GM18517 (cell line): Measurements from ENCODE around the gene TNFSF13B.
A peak's percentile ranks its signal among the peaks of the same experiment; 100 is the strongest.
"Not testable (repeated sequence)": the region's sequence is repeated elsewhere in the genome, so short reads cannot be mapped to it uniquely, and the experiment has no call there.

Experiments used
- ATAC-seq: cut with Tn5 transposase; IDR thresholded peaks from one replicate; pipeline ENCODE4 v1.9.1; 2021; ENCODE audit warnings: mild to moderate bottlenecking, moderate library complexity; ENCODE audit not compliant: unreplicated experiment

Gene TNFSF13B, protein sequence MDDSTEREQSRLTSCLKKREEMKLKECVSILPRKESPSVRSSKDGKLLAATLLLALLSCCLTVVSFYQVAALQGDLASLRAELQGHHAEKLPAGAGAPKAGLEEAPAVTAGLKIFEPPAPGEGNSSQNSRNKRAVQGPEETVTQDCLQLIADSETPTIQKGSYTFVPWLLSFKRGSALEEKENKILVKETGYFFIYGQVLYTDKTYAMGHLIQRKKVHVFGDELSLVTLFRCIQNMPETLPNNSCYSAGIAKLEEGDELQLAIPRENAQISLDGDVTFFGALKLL

DNA sequence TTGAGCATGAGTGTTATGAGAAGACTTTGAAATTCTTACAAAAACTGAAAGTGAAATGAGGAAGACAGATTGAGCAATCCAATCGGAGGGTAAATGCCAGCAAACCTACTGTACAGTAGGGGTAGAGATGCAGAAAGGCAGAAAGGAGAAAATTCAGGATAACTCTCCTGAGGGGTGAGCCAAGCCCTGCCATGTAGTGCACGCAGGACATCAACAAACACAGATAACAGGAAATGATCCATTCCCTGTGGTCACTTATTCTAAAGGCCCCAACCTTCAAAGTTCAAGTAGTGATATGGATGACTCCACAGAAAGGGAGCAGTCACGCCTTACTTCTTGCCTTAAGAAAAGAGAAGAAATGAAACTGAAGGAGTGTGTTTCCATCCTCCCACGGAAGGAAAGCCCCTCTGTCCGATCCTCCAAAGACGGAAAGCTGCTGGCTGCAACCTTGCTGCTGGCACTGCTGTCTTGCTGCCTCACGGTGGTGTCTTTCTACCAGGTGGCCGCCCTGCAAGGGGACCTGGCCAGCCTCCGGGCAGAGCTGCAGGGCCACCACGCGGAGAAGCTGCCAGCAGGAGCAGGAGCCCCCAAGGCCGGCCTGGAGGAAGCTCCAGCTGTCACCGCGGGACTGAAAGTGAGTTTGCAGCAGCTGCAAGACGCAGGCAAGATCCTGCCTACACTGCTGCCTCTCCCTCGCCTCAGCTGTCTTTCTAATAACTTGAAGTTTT, at the start of gene TNFSF13B:
TSS of gene TNFSF13B (plus strand) at position 118 of the 728 bp plus-strand sequence. CDS start at position 296, 178 bp downstream.
- ATAC-seq = peak; percentile 68

DNA sequence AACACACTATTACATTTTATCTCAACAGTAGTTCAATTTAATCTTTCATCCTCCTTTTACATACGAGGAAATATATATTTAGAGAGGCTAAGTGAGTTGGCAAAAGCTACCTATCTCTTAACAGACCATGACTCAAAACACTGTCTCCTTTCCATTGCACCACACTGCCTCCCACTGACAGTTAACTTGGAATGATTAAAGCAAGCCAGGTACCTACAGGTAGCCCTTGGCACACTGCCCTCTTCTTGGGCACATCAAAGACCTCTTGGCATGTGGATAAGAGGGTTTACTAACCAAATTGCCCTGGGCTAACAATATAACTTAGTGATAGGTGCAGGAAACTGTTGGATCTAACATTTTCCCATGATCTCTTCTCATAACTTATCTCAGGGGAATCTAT, 49.5 kb upstream of the TNFSF13B start:
- ATAC-seq = no peak

DNA sequence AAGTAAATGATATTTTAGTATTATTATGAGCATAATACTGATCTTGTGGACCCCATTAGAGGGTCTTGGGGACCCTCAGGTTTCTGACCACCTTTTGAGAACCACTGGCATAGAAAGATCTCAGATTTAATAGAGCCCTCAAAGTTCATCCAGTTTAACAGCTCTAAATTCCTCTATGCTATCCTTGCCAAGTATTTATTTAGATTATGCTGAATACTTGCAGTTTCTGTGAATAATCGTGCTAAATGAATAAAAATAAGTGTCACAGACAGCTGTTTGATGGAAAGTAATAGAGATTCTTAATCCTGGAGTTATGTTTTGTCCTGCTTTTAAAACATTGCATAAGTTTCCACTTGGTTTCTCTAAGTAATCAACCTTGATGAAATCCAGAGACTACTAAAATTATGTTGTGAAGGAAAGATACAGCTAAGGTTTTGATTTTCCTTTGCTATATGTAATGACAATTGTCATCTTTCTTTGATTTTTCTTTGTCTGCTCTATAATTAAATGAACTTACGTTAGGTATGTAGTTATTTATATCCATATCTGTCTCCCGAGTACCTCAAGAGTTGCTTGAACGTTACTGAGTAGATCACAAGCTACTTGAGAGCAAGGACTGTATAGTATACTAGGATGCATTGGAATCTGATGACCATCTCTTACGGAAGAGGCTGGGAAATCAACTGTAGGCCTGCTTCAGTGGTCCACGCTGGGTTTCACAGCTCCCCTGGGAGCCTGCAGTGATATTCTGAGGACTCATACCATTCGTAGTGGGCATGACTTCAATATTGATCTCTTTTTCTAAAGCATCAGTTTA, 45.6 kb upstream of the TNFSF13B start:
- ATAC-seq = no peak

DNA sequence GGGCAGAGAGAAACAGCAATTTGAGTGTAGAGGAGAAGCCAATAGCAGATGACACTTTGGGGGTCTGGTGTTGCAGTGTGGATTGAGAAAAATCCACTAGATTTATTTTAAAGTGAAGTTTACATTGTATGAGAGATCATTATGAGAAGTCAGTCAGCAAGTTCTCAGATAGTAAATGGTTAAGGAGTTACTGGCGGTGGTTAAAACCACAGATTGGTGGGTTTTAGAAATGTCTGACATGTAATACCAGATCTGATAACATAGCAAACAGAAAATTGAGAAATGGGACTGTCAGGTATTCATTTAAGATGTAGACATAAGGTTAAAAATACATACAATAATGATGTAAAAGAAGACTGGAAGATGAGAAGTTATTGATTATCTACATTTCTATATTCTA, 44.1 kb upstream of the TNFSF13B start:
- no peak for ATAC-seq

DNA sequence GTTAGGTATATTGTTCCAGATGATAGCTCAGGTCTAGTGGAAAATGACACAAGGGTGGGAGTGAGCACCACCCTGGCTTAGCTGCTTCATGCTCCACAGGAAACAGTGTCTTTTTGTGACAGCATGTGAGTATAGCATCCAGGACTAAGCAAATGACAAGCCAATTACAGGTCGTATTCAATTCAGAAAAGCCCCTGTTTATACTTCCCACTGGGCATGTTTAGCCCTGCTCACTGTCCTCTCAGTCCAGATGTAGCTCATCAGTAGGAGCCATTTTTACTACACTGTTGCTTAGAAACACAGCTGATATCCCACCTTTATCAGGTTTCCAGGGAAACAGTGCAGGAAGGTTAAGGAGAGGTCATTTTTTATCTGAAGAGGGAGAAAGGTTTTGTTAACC, 43.3 kb upstream of the TNFSF13B start:
- no peak for ATAC-seq

DNA sequence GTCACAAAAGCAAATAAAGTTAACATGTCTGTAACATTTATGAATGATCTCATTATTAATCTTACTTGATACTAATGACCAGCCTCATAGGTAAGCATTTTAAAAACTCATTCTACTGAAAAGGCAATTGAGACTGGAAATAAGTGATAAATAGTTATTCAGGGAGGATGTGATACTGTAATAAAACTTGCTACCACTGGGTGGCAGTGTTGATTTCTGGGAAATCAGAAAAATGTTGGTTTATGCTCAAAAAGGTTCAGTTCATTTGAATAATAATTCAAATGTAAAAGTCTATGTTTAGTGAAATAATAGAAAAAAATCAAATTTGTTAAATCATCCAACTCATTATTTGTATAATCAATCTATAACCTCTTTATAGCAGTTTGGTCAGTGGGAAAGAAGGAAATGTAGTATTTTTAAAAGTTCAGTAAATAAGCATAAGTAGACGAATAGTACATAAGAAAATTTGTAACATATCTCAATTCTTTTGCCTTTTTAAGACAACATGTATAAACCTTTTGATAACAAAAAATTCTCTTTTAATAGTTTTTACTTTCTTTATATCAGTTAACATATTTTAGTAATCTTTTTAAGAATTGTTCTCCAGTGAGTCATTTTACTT, 41.8 kb upstream of the TNFSF13B start:
- ATAC-seq = peak; percentile 53

DNA sequence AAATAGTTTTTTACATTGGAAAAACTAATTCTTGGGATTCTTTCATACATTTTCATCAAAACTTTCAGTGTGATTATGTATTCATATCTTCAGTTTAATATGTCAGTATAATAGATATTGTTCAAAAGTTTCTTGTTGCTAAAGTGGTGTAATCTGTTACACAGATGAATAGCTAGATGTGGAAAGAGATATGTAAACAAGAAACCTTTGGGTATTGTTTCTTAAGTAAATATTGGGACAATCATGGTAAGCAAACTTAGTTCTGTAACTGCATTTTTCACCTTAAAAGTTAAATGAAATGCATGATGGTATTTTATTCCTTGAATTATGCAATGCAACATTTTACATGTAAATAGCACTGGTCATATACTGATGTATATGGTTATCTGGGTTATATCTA, 39.1 kb upstream of the TNFSF13B start:
- ATAC-seq = no peak

DNA sequence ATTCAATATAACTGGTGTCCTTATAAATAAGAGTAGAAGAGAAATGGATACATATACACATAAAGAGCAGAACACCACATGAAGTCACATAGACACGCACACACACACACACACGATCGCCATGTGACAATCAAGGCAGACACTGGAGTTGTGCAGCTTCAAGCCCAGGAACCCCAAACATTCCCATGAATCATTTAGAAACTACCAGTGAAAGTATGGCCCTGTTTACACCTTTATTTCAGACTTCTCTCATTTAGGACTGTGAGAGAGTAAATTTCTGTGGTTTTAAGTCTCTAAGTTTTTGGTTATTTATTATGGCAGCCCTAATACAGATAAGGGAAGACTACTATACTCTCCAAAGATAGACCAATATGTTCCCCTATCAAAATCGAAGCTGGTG, 20.4 kb upstream of the TNFSF13B start:
- no peak for ATAC-seq

DNA sequence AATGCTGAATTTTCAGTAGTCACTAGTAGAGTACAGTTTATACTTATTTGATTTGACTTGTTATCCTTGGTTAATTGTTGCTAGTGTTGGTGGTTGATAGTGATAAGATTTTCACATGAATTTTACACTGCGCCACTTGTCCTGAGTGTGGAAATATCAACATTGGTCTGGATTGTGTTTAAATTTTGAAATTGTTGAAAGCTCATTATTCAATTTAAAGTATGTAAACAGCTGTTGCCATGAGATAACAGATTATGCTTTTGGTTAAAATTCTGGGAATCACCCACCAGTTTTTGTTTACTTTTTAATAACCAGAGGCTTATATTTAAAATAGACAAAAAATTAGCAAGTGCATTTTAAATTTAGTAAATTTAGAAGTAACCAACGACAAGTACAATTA, 12.3 kb upstream of the TNFSF13B start:
- no peak for ATAC-seq

DNA sequence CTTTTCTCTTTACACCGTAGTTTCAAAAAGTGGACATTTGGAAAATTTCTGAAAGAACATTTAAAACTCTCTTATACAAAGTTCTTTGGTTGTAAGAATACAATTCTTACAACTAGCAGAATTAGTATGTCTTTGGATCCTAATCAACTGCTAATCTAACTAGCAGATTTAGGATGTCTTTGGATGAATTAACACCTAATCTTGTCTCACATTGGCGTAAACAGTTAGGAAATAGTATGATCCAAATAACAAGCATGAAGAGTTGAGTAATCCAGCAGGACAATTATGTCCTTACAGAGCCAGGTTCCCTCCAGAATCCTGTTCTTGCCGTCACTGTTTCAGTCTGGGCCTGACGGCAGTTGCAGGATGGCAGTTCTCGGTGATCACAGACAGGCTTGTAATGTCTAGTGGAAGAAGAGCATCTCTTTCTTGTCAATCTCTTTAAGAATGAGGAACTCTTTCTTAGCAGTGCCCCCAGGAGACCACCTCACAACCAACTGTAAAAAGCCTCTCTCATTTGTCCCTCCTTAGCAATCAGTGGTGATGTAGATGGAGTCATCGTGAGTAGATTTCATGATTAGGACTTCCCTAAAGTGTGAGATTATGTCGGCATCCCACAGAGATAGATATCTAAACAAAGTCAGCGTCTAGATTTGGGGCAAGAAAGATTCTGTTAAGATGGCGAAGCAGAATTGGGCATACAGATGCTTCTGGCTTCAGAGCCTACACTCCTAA, 5.7 kb upstream of the TNFSF13B start:
- ATAC-seq = no peak

DNA sequence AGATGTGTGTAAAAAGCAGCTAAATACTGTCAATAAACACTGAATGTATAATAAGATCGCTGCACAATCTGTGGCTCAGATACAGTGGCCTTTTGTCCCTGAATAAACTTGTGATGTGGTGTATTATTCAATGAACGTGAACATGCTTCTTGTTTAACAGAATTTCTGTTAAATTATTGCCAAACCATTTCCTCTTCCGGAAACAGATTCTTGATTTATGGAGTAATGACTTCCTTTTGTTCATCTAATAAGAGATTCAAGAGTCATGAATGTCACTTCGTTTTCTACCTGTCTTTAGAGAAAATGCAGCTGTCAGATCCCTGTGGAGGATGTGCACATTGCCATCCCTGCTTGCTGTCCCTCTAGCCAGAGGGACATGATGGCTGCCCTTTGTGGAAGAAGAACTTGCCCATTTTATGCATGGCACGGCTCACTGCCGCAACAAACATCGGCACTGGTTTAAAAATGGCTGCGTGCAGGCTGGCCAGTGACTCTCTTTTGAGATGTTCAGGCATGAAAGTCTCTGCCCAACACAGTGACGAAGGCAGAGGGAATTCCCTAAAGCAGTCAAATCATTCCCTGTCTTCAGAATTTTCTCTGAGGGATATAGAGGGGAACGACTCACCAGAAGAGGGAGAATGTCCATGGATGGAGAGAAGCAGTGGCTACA, 3.1 kb upstream of the TNFSF13B start:
- no peak for ATAC-seq

DNA sequence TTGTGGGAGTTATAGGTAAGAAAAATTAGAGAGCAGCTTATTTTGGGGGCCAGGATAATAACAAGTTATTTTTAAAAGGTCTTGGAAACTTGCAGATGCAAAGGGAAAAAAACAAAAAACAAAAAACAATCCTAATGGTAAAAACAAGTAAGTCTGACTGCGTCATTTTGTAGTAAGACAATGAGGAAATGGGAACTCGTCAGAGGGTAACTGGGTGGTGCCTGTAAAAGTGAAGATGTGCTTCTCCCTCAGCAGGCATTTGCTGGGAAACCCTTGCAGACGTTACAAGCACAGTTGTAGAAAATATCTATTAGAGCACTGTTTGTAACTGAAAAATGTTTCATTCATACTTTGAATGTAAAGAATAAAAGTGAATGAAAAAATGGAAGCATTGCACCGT, 2.2 kb upstream of the TNFSF13B start:
- ATAC-seq = no peak

DNA sequence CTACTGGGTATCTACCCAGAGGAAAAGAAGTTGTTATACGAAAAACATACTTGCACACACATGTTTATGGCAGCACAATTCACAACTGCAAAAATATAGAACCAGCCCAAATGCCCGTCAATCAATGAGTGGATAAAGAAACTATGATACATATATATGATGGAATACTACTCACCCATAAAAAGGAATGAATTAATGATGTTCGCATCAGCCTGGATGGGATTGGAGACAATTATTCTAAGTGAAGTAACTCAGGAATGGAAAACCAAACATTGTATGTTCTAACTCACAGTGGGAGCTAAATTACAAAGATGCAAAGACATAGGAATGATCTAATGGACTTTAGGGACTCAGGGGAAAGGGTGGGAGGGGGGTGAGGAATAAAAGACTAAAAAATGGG, 1.7 kb upstream of the TNFSF13B start:
- ATAC-seq = not testable (repeated sequence)

DNA sequence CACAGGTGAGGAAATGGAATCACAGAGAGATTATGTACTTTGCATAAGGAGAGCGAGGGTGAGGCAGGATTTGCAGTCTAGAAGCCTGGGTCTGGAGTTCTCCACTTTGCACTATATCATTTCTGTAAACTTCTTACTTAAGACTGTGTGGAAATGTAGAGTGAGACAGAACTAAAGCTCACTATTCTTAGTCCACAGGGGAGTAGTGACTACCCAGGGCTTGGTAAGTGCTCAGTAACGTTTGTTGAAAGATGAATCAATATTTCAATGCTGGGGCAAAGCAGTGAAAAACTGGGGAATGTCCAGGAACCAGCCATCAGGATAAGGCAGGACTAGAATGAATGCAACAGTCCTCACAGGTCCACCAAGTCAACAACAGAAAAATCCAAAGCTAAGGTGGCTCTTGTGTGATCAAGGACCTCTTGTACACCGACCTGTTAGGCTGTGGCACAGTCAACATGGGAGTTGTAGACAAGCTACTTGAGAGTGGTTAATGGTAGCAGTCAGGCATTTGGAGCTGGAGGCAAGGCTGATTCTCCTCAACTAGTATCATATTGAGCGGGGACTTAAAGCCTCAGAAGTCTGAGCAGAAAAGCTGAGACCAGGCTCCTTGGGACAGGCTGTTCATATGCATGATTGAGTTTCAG, 929 bp upstream of the TNFSF13B start:
- ATAC-seq = no peak

DNA sequence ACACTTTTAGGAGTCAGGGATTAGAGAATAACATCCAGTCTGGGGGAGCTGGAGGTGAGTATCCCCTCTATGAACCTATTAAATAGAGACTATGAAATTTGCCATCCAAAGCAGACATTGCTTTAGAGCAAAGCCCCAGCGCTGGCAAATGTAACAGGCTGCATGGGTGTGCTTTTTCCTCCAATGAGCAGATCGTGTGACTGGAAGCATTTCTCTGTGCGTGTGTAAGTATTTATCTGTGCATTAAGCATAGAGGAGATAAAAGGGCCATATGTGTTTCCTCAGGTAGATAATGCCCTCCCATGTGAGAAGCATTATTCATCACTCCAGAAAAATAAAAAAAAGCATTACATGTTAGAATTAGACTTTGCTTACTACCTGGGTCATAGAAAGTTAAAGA, 924 bp downstream of the TNFSF13B start:
- peak; percentile 15 for ATAC-seq

DNA sequence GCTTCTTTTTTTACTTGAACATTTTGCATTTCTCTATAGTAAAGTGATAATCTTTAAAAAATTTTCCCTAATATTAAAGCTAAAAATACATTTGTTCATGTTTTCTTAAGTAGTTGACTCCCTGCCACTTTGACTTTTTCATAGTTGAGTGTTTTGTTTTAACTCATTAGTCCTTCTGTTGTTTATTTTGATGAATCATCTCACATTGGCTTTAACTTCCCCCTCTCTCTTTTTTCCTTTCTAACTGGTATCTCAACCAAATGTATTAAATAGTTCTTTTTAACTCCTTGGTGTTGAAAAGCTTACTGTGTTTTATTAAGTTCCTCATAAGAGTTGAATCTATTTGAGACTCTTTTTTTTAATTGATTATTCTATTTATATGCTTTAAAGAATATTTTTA, 2.8 kb downstream of the TNFSF13B start:
- ATAC-seq = no peak

DNA sequence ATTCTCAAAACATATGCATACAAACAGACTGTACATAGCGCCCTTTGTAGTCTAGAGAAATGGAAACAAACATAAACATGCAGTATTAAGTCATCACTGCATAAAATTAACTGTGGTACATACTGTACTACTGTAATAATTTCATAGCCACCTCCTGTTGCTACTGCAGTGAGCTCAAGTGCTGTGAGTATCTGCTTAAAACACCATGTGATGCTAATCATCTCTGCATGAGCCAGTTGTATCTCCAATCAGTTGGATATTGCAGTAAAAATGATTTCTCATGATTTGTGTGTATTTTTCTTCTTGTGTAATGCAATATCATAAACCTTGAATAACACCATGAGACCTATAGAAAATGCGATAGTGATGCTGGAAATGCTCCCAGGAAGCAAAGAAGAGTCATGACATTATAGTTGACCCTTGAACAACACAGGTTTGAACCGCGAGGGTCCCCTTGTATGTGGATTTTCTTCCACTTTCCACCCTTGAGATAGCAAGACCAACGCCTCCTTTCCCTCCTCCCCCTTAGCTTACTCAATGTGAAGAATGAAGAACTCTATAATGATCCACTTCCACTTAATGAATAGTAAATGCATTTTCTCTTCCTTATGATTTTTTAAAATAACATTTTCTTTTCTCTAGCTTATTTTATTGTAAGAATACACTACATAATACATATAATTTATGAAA, 4.1 kb downstream of the TNFSF13B start:
- no peak for ATAC-seq

DNA sequence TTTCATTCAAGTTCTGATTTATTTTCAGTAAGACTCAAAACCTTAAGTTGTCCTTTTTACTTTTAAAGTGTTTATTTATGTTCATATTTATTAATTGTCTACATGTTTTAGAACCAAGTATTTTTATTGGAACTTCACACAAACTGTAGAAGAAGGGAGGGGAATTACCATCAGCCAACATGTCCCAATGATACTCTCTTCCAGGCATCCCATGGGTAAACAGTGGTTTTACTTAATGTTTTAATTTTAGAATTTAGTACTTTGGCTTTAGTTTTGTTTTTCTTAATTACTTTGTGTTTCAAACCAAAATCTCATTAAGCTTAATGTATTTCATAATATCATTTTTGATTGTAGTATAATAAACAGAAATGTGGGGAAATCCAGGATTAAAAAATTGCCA, 5.2 kb downstream of the TNFSF13B start:
- ATAC-seq = no peak

DNA sequence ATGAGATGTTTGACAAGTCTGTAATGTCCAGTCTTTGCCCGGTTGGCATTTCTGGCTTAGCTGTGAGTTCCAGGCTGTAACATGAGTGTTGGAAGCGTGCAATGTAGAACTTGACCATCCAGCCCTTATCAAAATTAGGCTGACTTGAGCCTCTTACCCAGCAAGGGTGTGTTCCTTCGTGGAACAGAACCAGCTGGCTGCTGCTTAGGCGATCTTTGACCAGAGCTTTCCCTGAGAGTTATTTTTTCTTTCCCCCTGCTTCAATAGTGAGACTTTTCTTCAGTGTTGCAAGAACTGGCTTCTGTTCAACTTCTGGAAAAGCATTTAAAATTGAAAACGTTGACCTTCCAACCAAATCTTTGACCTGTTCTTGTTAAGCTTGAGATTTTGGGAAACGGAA, 6.5 kb downstream of the TNFSF13B start:
- ATAC-seq = no peak
